ENCODE measurements around the gene SELENOM. TPM values are rescaled to one million over a fixed set of nuclear protein-coding genes. Genes with fewer than 3 reads are reported as not detected.

SELENOM gene
- total and polyA plus RNA-seq, 2 donors (not counting 1 experiment from before 2014, with no cell fraction given), result 130 to 132 TPM

DNA sequence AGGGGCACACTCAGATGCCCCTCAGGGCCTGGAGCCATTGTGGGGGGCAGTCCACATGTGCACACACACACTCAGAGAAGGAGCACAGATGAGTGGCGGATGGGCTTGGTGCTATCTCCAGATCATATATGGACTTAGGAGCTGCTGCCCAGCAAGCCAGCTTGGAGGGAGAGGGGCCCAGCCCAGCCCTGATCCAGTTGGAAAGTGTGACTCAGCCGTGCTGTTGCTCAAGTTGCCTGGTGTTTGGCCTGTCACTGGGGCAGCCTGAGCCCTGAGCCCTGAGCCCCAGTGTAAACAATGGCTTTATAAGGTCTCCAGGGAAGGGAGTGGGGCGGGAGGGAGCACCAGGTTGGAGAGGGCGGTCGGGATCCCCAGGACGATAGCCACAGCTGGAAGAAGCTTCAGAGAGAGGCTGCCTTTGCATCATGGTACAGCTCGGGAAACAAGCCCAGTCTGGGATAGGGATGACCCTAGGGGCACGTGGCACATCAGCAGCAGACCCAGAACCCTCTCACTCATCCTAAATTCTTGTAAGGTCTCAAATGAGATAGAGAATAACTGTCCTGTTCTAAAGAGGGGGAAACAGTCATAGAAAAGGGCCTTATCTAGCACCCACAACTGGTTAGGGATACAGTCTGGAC, 4.8 kb downstream of the SELENOM start:
- peak overlapping the region; percentile 83 for H3K27ac ChIP-seq (ENCODE audit: insufficient read depth, low read length)
- H2AFZ ChIP-seq (ENCODE audit: low read length), result no peak overlapping the region
- H3K79me2 ChIP-seq (ENCODE audit: control insufficient read depth, insufficient read depth, low read length), result peaks cover 22% of the 10 kb centered on the region
- H3K36me3 ChIP-seq (ENCODE audit: control insufficient read depth, insufficient read depth, low read length), result peaks cover 50% of the 10 kb centered on the region
- peak overlapping the region; percentile 66 for H3K4me2 ChIP-seq (ENCODE audit: extremely low read depth, insufficient read depth, low read length)
- peaks cover 28% of the 10 kb centered on the region for H3K4me1 ChIP-seq (ENCODE audit: control insufficient read depth, extremely low read depth, insufficient read depth, low read length)
- no peaks in the 10 kb centered on the region for H4K20me1 ChIP-seq (ENCODE audit: control insufficient read depth, extremely low read depth, insufficient read depth, low read length)
- no peak overlapping the region for H3K9ac ChIP-seq (ENCODE audit: insufficient read depth, low read length)
- H3K4me3 ChIP-seq (replicated peaks in 1 of 4; ENCODE audit: control extremely low read depth in 1 of 4, insufficient read depth in 1 of 4, low read depth in 3 of 4, low read length in 4 of 4), result no peak overlapping the region
- peak; percentile 92 to 99 for DNase-seq (ENCODE audit: low read depth in 2 of 2)
- no peaks in the 10 kb centered on the region for H3K27me3 ChIP-seq (ENCODE audit: control insufficient read depth, insufficient read depth, low read length)
- no peak for TF ChIP-seq EZH2 (IDR thresholded peaks at IDR 0.05; ENCODE audit: low read length, missing control alignments)
- TF ChIP-seq, protein P1, sequence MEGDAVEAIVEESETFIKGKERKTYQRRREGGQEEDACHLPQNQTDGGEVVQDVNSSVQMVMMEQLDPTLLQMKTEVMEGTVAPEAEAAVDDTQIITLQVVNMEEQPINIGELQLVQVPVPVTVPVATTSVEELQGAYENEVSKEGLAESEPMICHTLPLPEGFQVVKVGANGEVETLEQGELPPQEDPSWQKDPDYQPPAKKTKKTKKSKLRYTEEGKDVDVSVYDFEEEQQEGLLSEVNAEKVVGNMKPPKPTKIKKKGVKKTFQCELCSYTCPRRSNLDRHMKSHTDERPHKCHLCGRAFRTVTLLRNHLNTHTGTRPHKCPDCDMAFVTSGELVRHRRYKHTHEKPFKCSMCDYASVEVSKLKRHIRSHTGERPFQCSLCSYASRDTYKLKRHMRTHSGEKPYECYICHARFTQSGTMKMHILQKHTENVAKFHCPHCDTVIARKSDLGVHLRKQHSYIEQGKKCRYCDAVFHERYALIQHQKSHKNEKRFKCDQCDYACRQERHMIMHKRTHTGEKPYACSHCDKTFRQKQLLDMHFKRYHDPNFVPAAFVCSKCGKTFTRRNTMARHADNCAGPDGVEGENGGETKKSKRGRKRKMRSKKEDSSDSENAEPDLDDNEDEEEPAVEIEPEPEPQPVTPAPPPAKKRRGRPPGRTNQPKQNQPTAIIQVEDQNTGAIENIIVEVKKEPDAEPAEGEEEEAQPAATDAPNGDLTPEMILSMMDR (conservative IDR thresholded peaks at IDR 0.05 in 1 of 2, IDR thresholded peaks at IDR 0.05 in 1 of 2; ENCODE audit: low read depth in 1 of 2, low read length in 2 of 2), result no peak
- H3K9me3 ChIP-seq (ENCODE audit: control insufficient read depth, insufficient read depth, low read depth, low read length), result no peaks in the 10 kb centered on the region

DNA sequence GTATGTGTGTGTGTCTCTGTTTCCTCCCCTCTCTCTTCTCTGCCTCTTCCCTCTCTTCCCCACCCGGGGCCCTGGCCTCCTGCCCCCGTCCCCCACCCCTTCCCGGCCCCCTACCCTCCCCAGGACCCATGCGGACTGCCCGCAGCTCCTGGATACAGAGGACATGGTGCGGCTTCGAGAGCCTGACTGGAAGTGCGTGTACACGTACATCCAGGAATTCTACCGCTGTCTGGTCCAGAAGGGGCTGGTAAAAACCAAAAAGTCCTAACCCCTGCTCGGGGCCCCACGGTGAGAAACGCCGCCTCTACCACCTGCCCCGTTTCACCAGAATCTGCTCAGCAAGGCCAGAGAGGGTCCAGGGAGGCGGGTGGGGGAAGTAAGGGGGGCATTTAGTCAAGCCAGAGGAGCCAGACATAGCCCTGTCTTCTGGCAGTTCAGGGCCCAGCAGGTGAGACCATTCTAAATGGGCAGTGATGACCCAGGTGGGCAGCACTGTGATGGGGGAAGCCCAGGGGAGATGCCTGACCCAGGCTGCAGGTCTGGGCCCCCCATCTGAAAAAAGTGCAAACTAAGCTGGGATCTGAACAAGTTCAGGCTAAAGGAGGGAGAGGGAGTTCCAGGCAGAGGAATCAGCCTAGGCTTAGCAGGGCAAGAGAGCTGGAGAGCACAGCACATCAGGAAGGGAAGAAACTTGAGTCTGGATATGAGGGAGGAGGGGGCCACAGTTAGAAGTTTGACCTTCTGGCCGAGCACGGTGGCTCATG, 6.4 kb downstream of the SELENOM start:
- no peak for DNase-seq (ENCODE audit: low read depth in 2 of 2)
- TF ChIP-seq EZH2 (IDR thresholded peaks at IDR 0.05; ENCODE audit: low read length, missing control alignments), result no peak
- TF ChIP-seq, protein P1 (conservative IDR thresholded peaks at IDR 0.05 in 1 of 2, IDR thresholded peaks at IDR 0.05 in 1 of 2; ENCODE audit: low read depth in 1 of 2, low read length in 2 of 2), result no peak
- peaks cover 28% of the 10 kb centered on the region for H3K4me1 ChIP-seq (ENCODE audit: control insufficient read depth, extremely low read depth, insufficient read depth, low read length)
- H3K79me2 ChIP-seq (ENCODE audit: control insufficient read depth, insufficient read depth, low read length), result peaks cover 13% of the 10 kb centered on the region
- H3K27me3 ChIP-seq (ENCODE audit: control insufficient read depth, insufficient read depth, low read length), result no peaks in the 10 kb centered on the region
- H3K36me3 ChIP-seq (ENCODE audit: control insufficient read depth, insufficient read depth, low read length), result peaks cover 61% of the 10 kb centered on the region
- no peak overlapping the region for H3K4me2 ChIP-seq (ENCODE audit: extremely low read depth, insufficient read depth, low read length)
- H3K9me3 ChIP-seq (ENCODE audit: control insufficient read depth, insufficient read depth, low read depth, low read length), result no peaks in the 10 kb centered on the region
- H2AFZ ChIP-seq (ENCODE audit: low read length), result no peak overlapping the region
- H3K9ac ChIP-seq (ENCODE audit: insufficient read depth, low read length), result no peak overlapping the region
- H3K27ac ChIP-seq (ENCODE audit: insufficient read depth, low read length), result no peak overlapping the region
- no peak overlapping the region for H3K4me3 ChIP-seq (replicated peaks in 1 of 4; ENCODE audit: control extremely low read depth in 1 of 4, insufficient read depth in 1 of 4, low read depth in 3 of 4, low read length in 4 of 4)
- H4K20me1 ChIP-seq (ENCODE audit: control insufficient read depth, extremely low read depth, insufficient read depth, low read length), result no peaks in the 10 kb centered on the region

DNA sequence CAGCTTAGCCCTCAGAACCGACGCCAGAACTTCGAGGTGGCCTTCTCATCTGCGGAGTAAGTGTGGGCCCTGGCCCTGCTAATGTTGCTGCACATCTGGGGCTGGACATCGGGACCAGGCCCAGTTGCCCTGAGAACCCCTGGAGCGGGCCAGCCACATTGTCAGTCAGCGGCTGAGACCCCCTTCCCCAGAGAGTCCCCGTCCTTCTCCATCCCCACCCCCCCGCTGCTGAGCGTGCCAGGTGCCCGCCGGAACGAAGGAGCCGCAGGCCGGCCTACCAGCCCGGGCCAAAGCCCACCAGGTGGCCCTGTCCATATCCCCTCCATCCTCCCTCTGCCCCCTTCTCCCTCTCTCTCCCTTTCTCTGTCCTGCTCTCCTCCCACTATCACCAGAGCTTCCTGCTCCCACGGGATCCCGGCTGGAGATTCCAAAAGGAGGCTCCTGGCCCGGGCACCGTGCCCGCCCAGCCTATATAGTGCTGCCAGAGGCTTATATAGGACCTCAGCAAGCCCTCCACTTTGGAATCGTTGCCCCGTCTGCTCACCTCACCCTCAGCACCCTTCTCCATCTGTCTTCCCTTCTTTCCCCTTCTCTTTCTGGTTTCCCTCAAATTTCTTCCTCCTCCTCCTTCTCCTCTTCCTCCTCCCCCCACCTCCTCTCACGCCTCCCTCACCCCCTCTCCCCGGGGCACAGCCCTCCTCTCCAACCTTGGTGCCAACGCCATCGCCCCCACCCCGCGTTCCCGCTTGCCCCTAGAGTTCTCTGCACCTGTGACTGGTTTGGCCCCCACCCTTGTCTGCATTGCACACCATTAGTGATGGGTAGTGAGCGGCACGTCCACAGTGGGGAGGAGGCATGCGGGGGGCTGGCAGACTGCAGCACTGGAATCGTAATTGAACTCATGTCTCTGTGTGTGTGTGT, 7.3 kb downstream of the SELENOM start:
- Histone ChIP-seq H3K27me3 (ENCODE audit: control insufficient read depth, insufficient read depth, low read length) (no peaks in the 10 kb centered on the region), H3K4me2 (ENCODE audit: extremely low read depth, insufficient read depth, low read length) (no peak overlapping the region), H4K20me1 (ENCODE audit: control insufficient read depth, extremely low read depth, insufficient read depth, low read length) (no peaks in the 10 kb centered on the region), H3K36me3 (ENCODE audit: control insufficient read depth, insufficient read depth, low read length) (peaks cover 63% of the 10 kb centered on the region), H3K27ac (ENCODE audit: insufficient read depth, low read length) (no peak overlapping the region), H3K79me2 (ENCODE audit: control insufficient read depth, insufficient read depth, low read length) (peaks cover 7% of the 10 kb centered on the region), H2AFZ (ENCODE audit: low read length) (no peak overlapping the region), H3K4me3 (replicated peaks in 1 of 4; ENCODE audit: control extremely low read depth in 1 of 4, insufficient read depth in 1 of 4, low read depth in 3 of 4, low read length in 4 of 4) (no peak overlapping the region), H3K4me1 (ENCODE audit: control insufficient read depth, extremely low read depth, insufficient read depth, low read length) (peaks cover 21% of the 10 kb centered on the region), H3K9me3 (ENCODE audit: control insufficient read depth, insufficient read depth, low read depth, low read length) (no peaks in the 10 kb centered on the region), H3K9ac (ENCODE audit: insufficient read depth, low read length) (no peak overlapping the region)
- TF ChIP-seq, protein P1 (conservative IDR thresholded peaks at IDR 0.05 in 1 of 2, IDR thresholded peaks at IDR 0.05 in 1 of 2; ENCODE audit: low read depth in 1 of 2, low read length in 2 of 2), result no peak
- TF ChIP-seq EZH2 (IDR thresholded peaks at IDR 0.05; ENCODE audit: low read length, missing control alignments), result no peak
- no peak for DNase-seq (ENCODE audit: low read depth in 2 of 2)
